GM19023 (cell line): ENCODE measurements around the gene DCAF4L1.

ENCODE experiments used
- ATAC-seq: cut with Tn5 transposase; IDR thresholded peaks from one replicate; pipeline ENCODE4 v1.9.1; 2021; ENCODE audit warnings: mild to moderate bottlenecking, moderate library complexity; ENCODE audit not compliant: unreplicated experiment

The DCAF4L1 gene

DNA sequence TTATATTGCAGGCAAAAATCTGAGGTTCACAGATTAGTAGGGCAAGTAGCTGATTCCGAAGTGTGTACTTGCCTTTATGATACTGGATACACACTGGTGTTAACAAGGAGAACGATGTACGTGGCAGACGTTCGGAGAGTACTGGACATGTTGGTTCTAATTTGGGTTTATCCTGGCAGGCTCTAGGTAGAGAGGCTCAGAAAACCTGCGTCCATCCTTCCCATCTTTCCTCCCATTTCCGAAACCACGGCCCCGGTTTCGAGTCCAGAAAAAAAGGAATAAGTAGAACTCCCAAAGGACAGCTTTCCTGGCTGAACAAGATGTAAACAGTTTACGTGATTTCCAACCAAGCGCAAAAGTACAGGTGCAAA, 8.4 kb downstream of the DCAF4L1 start:
- peak; percentile 24 for ATAC-seq

DNA sequence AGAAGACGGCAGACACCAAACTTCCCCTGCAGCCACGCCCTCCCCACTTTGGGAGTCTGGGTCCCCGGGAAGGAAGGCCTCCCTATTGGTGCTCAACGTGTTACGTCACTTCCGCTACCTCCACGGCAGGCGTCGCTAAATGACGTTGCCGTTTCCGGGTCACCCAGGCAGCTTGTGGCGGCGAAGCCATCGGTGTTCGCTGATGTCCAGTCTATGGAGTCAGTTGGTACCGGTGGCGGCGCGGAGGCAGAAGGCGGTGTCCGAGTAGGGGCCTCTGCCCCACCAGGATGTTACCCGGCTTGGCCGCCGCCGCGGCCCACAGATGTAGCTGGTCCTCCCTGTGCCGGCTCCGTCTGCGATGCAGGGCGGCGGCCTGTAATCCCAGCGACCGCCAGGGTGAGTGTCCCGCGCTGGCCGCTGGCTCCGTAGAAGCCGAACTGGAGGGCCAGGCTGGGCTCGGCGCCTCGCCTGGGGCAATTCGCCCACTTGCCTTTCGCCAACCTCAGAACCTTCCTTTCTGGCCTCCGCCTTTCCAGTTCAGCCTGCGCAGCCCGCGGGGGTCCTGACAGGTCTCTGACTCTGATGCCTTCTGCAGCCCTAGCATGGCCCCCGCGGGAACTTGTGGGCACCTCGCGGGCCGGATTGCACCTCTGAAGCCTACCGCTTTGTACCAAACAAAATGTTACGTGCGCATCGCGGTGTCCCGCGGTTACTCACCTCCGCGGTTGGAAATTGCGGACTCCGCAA, 9.0 kb downstream of the DCAF4L1 start, which contains the start of gene SLC30A9:
Gene SLC30A9, plus strand, starts transcription at position 166 of the 747 bp plus-strand sequence. Its CDS starts 122 bp downstream, at position 288.
- peak; percentile 99 for ATAC-seq

DNA sequence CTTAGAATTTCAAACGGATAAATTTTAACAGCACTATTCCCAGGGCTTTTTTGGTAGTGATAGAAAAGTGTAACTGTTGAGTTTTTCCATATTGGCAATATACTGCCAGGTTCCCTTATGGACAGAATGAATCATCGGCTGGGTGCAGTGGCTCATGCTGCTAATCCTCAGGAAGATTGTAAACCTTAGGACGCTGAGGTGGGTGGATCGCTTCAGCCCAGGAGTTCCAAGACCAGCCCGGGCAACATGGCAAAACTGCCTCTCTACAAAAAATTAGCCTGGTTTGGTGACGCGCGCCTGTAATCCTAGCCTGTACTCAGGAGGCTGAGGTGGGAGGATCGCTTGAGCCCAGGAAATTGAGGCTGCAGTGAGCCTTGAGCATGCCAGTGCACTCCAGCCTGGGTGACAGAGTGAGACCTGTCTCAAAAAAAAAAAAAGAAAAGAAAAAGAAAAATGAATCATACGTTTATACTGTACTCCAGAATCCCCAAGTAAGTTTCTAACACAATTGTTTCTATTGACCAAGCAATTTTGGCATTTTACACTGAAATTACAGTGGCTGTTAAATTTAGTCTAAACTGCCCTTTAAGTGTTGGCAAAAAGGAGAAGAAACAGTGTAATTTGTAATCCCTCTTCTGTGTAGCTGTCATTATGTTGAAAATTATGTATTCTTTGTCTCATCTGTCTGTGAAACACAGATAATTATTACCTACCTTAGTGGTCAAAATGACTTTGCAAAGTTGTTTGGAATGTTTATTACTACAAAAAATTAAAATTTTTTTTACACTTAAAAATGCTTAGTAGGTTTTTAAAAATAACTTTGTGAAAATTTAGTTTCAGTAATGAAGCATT, 10.6 kb downstream of the DCAF4L1 start:
- ATAC-seq, result no peak

DNA sequence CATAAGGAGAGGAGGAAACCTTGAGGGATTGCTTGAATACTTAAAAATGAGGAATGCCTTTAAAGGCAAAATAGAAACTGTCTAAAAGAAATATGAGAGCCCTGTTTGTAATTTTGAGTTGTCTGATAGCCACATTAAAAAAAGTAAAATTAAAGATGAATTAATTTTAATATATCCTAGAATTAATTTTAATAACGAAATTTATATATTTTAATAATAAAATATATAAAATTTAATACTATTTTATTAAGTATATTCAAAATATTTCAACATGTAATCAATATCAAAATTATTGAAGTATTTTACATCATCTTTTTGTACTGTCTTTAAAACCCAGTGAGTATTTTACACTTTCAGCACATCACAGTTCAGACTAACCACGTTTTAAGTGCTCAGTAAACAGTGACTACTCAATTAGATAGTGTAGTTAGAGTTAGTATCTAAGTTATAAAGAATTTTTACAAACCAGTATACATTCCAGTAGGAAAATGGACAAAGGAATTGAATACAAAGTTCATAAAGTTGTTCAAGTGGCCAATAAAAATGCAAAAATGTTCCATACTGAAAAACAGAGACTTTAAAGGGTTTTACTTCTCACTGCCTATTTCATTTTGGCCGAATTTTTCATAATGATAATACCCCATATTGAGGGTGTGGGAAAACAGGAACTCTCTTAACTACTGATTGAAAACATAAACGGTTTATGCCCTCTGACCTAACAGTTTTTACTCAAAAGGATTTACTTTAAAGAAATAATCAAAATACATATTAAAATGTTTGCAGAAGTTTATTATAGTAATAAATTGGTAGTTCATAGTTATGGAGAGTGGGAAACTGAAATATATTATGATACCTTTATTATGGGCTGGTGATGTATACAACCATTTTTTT, 11.7 kb downstream of the DCAF4L1 start:
- no peak for ATAC-seq

DNA sequence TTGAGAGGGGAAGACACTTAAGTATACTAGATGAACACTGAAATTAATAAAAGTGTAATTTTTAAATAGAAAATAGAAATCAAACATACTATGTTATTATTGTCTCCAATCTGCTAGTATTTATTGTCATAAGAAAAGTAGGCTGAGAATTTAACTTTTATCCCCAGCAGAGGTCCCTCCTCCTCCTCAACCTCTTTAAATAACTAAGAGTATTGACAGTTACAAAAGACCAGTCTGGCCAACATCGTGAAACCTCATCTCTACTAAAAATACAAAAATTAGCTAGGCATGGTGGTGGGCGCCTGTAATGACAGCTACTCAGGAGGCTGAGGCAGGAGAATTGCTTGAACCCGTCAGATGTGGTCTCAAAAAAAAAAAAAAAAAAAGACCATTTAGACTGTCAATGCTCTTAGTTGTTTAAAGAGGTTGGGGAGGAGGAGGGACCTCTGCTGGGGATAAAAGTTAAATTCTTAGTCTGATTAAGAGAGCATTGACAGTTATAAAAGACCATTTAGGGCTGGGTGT, 13.0 kb downstream of the DCAF4L1 start:
- no peak for ATAC-seq

DNA sequence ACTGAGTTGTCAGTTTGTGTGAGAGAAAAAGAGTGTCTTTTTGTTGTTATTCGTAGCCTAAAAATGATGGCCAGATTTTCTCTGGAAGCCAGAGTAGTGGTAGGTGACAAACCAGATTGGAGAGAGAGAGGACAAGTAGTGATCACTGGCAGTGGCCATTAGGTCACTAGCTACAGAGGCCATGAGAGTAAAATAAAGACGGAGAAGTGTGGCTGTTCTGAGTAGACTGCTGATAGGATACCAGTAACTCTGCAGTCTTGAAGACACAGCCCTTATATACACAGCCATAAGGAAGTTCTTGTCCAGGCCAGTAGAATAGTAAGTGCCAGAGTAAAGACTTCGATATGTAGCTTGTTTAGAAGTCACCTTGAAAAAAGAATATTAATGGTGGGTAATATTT, 16.5 kb downstream of the DCAF4L1 start:
- ATAC-seq, result no peak

DNA sequence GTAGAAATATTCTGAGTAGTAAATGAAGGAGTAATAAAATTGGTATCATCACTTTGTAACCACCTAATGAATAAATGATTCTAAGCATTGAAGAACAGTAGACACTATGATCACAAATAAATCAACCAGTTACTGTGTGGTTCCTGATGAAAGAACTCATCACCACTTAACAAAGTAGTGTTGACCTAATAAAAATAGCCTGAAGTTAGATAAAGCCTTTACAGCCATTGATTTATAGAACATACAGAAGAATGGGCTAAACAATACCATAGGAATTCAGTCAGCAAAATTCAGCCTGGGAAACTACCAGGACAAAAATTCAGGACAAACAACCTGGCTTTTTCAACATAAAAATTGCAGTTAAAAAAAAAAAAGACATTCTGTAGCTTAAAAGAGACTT, 17.8 kb downstream of the DCAF4L1 start:
- no peak for ATAC-seq

DNA sequence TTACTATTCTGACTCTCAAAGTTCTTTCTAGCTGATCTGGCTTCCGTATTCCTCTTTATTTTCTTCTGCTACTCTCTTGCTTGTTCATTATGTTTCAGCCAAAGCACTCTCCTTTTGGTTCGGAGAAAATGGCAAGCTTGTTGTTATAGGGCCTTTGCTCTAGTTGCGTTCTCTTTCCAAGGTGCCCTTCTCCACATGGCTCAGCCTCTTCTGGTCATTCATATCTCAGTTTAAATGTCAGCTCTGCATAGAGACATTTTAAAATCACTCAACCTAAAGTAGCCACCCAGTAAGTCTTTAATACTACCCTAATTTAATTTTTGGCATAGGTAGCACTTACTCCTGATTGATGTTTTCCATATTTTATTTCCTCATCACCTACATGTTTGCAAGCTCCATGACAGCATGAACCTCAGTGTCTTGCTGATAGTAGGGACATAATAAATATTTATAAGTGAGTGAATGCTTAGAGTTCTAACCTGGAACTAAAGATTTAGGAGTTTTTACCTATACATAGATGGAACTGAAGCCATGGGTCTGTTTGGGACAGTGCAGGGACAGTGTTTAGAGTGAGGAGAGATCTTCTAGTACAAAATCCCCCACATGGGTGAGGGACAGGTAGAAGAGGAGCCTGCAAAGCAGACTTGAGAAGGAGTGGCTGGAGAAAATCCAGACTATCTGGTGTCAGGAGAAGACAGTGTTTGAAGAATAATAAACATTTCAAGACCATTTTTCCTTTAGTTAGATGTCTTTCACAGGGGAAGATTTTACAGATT, 26.6 kb downstream of the DCAF4L1 start:
- ATAC-seq, result no peak

DNA sequence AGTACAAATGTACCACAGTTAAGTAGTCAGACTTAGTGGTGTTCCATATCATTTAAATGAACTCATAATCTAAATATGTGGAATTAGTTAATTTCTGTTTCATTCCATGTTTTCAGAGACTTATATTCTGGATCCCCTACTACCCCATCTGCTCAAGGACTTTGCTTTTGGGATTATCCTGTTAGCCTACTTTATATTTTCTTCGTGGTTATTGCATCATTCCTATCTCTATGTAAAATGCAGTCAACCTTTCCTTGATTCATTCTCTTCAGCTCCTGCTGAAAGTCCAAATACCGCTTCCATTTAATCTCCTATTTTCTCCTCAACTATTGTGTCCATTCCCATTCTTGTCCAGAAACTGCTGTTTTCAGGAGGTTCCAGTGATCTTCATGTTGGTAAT, 33.9 kb downstream of the DCAF4L1 start:
- no peak for ATAC-seq

DNA sequence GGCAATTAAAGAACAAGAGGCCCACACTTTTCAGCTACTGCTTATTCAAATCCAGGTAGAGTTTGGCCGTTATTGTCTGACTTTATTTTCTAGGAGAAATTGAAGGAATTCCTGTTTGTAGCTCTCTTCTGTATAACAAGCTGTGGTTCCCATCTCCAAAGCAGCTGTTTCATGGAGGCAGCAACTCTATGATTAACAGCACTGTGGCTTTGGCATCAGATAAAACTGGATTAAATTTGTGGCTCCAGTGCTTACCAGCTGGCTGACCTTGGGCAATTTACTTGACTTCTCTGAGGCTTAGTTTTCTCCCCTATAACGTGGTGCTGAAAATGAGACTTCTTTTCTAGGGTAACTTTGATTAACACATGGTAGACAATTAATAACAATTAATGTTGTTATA, 36.9 kb downstream of the DCAF4L1 start:
- ATAC-seq, result no peak
